Ureter (tissue), 1 donor: Measurements from ENCODE around the gene DOHH. TPM values are rescaled to one million over a fixed set of nuclear protein-coding genes. Genes with fewer than 3 reads are reported as not detected.
"Not testable (repeated sequence)": the region's sequence is repeated elsewhere in the genome, so short reads cannot be mapped to it uniquely, and the experiment has no call there.

Experiments used
- DNase-seq: peaks from one replicate; pipeline ENCODE4 v3.0.0-alpha.2; 2020; ENCODE audit warnings: low spot score
- total RNA-seq: library from RNA; stranded (reverse); gene quantifications from one replicate; pipeline ENCODE4 v1.2.4, GENCODE V29; 2023
- donor health status: DM: yes; HTN: yes; CAD: no.

Gene DOHH
- total RNA-seq, 1 donor from 2014 or later: 7.1 TPM

DNA sequence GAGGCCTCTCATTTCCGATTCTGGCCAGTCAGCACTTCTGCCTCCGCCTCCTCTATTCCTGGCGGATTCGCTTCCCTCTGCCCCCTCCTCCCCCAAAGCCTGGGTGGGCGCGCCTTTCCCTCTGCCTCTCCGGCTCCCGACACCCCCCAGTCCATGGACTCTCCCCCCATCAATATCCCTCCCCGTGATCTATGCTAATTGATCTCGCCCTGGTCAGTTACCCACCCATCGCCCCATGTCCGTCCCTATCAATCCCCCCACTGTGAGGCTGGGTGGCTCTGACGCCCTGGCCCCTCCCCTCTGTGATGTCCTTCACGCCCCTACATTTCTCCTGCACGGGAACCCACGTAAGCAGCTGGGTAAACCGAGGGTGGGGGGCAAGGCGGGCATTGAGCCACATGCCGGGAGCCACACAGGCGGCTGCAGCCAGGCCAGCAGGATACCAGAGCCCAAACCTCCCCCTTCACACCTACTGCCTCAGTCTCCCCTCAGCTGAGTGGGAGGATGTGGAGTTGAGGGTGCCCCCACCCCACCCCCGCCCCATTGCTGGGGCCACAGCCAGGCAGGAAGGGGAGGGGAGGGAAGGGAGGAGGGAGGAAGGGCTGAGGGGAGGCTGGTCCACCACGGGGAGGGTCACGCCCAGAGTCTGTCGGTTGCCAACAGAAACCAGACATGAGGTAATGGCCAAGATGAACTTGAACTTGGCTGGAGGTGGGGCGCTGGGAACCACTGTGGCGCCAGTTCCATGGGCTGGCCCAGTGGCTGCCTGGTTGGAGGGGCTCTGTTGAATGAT is 41.2 kb downstream of the DOHH start:
- peak; percentile 86 for DNase-seq

DNA sequence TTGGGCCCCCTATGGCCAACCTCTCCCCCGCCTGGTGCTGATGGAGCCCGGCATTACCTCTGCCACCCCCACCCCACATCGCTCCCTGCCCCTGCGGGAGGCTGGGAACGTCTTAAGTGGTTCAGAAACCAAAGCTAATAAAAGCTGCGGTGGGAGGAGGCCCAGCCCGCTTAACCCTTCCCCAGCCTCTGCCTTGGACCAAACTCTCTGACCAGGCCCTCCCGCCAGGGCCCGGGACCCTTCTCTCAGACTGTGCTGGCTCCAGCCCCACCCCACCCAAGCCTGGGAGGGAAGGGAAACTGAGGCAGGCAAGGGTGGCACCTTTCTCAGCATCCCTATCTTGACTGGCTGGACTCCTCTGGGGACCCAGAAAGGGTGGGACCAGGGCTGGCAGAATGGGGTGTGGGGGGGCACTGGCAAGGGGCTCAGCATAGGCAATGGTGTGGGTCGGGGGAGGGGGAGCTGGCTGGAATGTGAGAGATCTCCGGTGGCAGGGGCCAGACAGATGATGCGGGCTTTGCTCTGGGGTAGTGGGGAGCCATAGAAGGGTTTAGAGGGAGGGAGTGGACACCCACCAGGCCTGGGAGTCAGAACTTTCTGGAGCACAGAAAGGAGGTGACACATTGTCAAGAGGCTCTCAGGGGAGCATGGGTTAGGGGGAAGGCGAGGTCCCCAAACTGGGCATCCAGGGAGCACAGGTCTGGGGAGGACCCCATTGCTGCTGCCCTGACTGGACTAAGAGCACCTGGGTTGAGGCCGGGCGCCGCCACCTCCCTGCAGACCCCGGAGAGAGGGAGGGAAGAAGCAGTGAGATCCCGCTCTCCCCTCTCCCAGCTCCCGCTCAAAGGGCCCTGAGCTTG is 42.0 kb downstream of the DOHH start:
- no peak for DNase-seq

DNA sequence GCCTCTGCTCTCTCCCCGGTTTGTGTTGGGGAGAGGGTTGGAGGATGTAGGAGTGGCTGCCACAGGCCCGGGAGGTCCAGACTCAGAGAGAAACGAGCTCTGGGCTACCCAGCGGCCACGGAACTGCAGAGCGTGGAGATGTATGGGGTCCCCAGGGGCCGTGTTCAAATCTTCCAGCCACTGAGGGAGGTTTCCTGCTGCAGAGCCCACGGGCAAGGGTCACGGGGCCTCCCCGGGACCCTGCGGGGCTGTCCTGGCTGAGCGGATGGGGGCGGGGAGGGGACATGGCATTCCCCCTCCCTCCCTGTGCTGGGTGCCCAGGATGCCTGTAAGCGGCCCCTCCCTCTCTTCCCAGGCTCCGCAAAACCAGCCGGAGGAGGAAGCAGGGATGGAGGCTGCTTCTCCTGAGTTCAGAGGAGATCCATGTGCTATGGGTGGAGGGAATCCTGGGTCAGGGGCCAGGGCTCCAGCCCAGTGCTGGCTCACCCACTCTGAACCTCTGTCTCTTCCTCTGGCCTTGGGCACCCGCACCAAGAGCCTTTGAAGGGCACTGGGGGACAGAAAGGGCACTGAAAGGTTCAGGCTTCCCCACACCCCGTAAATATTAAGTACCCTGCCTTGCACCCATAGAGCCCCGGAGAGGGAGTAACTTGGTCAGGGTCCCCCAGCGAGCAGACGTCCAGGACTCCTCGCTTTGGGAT is 42.8 kb downstream of the DOHH start:
- no peak for DNase-seq

DNA sequence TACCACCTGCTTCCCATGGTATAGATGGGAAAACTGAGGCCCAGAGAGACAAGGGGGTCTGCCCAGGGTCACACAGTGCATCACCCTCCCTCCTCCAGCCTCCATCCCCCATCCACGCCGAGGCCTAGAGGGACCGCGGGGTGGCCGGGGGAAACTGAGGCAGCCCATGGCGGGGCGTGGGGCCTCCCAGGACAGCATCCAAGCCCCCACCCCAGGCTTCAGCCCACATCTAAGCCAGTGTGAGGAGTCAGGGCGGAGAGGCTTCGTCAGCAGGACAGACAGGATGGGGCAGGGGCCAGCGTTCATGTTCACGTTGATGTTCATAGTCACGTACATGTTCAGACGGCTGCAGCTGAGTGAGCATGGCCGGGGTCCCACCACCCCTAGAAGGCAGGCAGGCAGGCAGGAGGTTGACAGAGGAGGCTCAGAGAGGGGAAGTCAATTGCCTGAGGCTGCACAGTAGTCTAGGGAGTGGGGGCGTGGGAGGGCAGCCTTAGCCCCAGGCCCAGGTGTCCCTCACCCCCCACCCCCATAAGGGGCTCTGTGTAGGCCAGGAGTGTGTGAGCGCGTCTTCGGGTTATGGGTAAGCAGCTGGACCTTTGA is 43.4 kb downstream of the DOHH start:
- DNase-seq: no peak

DNA sequence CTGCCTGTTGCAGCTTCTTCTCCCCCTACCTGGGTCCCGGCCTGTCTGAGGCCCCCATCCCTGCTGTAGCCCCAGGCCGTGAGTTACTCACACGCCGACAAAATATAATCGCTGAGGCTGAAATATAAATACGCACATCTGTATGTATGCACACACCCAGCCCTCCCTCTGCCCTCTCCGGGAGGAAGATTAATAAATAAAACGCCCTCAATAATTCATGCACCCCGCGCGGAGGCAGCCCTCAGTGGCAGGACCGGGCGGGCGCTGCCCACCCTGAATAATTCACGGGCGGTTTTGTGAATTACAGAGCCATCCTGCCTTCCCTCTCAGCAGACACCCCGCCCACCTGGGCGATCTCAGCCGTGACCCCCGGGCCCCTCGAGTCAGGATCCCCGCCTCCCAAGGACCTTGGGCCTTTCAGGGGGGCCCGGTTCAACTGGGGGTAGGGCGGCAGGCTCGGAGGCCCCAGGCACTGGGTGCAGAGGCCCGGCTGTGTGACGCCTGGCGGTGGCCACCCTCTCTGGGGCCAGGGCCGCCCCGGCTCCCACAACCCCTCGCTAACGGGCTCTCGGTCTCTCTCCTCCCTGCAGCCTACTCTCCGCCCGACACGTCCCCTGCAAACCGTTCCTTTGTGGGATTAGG is 44.4 kb downstream of the DOHH start:
- no peak for DNase-seq

DNA sequence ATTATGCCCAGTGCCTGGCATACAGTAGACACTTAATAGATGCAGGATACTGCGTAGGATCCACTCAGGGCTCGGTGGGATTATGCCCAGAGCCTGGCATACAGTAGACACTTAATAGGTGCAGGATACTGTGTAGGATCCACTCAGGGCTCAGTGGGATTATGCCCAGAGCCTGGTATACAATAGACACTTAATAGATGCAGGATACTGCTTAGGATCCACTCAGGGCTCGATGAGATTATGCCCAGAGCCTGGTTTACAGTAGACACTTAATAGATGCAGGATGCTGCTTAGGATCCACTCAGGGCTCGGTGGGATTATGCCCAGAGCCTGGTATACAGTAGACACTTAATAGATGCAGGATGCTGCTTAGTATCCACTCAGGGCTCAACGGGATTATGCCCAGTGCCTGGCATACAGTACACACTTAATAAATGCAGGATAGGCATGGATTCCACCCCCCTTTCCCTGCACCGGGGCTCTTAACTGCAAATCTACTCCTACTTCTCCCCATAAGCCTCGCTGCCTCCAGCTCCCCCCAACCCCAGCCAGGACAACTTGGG is 45.0 kb downstream of the DOHH start:
- DNase-seq: no peak

DNA sequence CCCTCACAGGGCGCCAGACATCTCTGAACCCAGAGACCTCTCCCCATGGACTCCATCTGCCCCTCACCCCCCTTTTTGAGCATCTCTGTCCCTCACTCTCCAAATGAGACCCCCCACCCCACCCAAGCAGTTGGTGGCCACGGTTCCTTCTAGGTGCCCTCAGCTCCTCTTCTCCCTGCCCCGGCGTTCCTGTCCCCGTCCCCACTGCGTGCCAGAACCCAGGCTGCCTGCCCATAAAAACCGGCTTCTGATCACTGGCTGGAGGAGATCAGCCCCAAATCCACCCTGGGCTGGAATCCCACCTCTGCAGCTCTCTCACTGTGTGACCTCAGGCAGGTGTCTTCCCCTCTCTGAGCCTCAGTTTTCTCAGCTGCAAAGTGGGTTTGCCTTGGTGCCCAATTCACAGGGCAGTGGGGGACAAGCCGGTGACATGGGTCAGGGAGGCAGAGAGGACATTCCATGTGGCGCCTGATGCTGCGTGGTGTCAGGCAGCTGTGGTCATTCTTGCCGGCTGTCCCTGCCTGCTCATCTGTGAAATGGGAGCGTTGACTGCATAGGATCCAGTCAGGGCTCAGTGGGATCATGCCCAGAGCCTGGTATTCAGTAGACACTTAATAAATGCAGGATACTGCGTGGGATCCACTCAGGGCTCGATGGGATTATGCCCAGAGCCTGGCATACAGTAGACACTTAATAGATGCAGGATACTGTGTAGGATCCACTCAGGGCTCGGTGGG is 45.6 kb downstream of the DOHH start:
- no peak for DNase-seq

DNA sequence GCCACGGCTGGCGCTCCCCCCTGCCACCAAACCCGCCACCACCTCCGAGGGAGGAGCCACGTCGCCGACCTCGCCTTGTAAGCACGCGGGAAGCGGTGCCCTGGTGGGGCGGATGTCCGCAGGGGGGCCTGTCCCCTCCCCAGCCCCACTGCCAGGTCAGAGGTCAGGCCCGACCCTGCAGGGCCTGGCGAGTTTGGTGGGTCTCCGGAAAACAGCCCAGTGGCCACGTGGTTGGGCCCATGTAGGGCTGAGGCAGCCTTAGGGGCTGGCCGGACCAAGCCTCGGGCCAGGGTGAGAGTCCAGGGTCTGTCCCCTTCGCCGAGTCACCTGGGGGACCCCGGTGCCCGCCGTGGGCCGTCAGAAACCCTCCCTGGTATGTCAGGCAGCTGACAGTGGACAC is 46.6 kb downstream of the DOHH start:
- DNase-seq: no peak

DNA sequence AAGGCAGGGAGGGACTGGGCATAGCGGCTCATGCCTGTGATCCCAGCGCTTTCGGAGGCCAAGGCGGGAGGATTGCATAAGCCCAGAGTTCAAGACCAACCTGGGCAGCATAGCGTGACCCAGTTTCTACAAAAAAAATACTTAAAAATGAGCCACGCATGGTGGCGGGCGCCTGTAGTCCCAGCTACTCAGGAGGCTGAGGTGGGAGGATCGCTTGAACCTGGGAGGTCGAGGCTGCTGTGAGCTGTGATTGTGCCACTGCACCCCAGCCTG is 47.6 kb downstream of the DOHH start:
- DNase-seq: not testable (repeated sequence)

DNA sequence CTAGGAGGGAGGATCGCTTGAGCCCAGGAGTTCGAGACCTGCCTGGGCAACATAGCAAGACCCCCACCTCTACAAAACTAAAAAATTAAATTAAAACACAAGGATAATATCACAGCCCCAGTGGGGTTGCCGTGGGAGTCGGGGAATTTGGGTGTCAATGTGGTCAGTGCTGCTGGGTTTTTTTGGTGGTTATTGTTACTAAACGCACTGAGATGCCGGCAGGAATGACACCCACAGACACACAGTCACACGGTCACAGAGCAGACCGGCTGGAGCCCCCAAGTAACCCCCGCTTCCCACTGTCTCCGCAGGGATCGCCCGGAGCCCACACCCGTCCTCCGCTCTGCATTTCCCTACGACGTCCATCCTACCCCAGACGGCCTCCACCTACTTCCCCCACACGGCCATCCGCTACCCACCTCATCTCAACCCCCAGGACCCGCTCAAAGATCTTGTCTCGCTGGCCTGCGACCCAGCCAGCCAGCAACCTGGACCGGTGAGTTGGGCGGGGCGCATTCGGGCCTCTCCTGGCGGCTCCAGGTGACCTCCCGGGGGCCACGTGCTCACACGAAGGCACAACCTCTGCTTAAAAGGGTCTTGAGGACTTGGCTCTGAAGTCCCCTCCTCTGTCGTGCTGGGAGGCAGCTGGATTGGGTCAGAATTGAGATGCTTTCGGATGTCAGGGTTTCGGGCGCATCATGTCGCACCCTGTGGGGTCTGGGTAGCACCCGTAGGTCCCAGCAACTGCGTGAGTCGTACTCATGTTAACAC is 48.1 kb downstream of the DOHH start:
- no peak for DNase-seq

DNA sequence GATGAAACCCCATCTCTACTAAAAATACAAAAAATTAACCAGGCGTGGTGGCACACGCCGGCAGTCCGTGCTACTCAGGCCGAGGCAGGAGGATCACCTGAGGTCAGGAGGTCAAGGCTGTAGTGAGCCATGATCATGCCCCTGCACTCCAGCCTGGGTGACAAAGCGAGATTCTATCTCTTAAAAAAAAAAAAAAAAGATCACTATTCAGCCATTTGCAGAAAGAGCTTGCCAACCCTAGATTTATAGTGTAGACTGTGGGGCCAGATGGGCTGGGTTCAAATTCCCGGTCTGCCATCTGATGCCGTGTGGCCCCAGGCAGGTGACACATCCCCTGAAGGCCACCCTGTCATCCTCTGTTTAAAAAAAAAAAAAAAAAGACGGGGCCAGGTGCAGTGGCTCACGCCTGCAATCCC is 49.0 kb downstream of the DOHH start:
- no peak for DNase-seq

DNA sequence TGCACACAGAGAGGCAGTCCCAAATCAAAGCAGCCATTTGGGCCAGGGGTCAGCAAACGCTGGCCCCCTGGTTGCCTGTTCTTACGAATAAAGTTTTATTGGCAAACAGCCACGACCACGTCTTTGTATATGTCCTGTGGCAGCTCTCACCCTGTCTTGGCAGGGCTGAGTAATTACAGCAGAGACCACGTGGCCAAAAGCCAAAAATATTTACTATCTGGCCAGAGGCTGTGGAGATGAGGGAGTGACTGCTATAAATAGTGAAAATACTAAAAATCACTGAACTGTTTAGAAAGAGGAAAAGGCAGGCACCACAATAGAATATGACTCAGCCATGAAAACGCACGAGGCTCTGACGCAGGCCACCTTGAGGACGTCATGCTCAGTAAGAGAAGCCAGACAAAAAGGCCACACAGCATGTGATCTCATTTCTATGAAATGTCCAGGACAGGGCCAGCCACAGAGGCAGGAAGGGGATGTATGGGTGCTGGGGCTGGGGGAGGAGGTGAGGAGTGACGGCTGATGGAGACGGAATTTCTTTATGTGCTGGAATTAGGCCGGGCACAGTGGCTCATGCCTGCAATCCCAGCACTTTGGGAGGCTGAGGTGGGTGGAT is 49.6 kb downstream of the DOHH start:
- peak; percentile 72 for DNase-seq

DNA sequence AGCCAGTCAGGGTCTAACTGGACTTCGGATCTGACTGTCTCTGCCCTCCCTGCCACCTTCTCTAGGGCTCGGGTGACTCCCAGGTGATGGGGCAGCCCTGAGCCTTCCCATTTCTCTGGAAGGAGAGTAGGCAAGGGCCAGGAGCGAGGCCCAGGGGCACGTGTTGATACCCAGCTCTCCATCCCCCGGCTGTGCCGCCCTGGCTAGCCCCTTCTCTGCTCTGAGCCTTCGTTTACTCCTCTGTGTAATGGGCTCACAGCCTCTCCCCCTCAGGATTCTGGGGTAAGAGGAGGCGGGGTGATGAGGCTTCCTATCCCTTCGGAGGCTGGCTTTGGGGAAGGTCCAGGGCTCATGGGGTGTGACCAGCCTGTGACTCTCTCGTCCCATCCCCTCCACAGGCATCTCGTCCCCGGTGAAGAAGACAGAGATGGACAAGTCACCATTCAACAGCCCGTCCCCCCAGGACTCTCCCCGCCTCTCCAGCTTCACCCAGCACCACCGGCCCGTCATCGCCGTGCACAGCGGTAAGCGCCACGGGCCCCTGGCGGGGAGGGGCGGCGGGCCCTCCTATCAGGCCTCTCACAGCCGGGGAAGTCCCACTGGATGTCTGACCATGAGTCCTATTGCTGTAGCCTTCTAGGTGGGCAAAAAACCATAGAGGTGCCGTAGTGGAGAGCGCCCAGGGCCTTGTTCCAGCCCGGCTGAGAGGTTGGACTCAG is 51.7 kb downstream of the DOHH start:
- no peak for DNase-seq

DNA sequence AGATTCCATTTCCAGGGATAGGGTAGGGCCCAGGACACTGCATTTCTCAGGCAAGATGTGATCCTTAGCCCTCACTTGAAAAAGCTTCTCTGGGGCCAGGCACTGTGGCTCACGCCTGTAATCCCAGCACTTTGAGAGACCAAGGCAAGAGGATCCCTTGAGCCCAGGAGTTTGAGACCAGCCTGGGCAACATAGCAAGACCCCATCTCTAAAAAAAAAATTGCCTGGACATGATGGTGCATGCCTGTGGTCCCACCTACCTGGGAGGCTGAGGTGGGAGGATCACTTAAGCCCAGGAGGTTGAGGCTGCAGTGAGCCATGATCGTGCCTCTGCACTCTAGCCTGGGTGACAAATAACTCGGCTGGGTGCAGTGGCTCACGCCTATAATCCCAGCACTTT is 53.8 kb downstream of the DOHH start:
- not testable (repeated sequence) for DNase-seq

DNA sequence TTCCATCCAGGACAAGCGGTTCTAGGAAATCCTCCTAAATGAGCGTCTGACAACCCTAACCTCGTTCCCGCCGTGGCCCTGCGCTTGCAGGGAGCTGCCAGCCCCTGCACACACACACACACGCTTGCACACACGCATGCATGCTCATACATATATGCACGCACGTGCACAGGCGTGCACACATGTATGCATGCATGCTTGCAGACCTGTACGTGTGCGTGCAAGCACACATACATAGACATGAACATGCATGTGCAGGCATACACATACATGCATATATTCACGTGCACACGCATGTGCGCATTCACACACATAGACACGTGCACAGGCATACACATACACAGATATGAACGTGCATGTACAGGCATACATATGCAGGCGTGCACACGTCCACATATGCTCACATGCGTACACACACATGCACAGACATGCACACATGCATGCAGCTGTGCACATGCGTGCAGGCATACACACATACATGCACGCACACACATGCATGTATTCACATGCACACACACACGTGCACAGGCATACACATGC is 55.7 kb downstream of the DOHH start:
- no peak for DNase-seq

DNA sequence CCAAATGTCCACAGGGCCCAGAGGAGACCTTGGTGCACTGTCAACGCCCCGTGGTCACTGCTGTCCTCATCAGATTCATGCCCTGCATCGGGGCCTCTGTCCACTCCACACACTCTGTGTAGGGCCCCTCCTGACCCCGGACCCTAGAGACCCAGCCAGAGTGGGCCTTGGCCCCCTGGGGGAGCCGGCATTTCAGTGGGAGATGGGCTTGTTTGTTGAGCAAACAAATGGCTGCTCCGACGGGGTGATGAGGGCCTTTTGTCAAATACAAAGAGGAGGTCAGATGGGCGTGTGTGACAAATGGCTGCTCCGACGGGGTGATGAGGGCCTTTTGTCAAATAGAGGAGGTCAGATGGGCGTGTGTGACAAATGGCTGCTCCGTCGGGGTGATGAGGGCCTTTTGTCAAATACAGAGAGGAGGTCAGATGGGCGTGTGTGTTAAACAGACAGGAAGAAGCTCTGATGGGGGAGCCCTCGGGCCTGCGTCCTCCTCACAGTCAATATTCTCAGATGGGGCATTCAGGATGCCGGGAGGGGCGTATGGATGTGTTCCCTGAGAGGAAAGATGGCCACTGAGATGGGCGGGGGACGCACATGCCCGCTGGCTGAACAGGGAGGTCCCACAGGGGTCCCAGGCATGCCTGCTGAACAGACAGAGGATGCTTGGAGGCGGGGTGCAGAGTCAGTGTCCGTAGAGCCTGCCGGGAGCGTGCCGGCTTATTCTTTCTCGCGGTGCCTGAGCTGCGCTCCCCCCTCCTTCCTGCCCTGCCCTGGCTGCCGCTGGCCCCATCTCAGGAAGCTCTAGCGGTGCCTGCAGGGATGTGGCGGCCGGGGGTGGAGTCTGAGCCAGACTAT is 56.4 kb downstream of the DOHH start:
- no peak for DNase-seq

DNA sequence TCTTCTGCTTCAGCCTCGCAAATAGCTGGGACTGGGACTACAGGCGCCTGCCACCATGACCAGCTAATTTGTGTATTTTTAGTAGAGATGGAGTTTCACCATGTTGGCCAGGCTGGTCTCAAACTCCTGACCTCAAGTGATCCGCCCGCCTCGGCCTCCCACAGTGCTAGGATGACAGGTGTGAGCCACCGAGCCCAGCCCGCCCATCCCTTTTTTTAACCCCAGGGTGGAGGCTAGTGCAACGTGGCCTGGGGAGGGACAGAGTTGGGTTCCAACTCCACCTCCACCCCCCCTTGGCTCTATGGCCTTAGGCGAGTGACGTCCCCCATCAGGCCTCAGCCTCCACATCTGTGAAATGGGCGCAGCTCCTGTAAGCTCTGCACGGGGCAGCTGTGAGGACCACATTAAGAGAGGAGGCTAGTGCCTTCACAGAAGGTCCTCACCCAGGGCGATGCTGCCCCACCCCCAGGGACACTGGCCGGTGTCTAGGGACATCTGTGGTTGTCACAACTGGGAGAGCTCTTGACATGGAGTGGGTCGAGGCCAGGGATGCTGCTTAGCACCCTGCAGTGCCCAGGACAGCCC is 57.9 kb downstream of the DOHH start:
- no peak for DNase-seq
